DOHH2 (cell line): ENCODE measurements around the gene USP49.

Experiments used
- H3F3A ChIP-seq: fragments of 200-600 bp; sonication (generic), shearing (Covaris generic); 2 replicates; pipeline ENCODE4 v1.6.0; 2016; ENCODE audit warnings: antibody characterized with exemption, mild to moderate bottlenecking; ENCODE audit not compliant: control insufficient read depth, insufficient read depth
- H3K27ac ChIP-seq: fragments of 200-600 bp; sonication (generic); 2 replicates; pipeline ENCODE4 v1.5.1; 2014; ENCODE audit warnings: low read depth, mild to moderate bottlenecking, low read length, moderate library complexity
- H3K27me3 ChIP-seq: fragments of 200-600 bp; sonication (generic); 2 replicates; pipeline ENCODE4 v1.6.1; 2014; ENCODE audit warnings: mild to moderate bottlenecking, low read length, mixed read lengths; ENCODE audit not compliant: control insufficient read depth
- H3K36me3 ChIP-seq: fragments of 200-600 bp; sonication (generic); 2 replicates; pipeline ENCODE4 v1.6.1; 2014; ENCODE audit warnings: mild to moderate bottlenecking, low read length, moderate library complexity, mixed read lengths; ENCODE audit not compliant: control insufficient read depth
- H3K4me1 ChIP-seq: fragments of 200-600 bp; sonication (generic); 2 replicates; pipeline ENCODE4 v1.6.1; 2014; ENCODE audit warnings: mild to moderate bottlenecking, low read length, mixed read lengths; ENCODE audit not compliant: control insufficient read depth
- H3K4me2 ChIP-seq: fragments of 200-600 bp; sonication (generic); 2 replicates; pipeline ENCODE4 v1.6.0; 2014; ENCODE audit warnings: mild to moderate bottlenecking, low read length, moderate library complexity
- H3K4me3 ChIP-seq: fragments of 200-600 bp; sonication (generic); 2 replicates; pipeline ENCODE4 v1.5.1; 2014; ENCODE audit warnings: mild to moderate bottlenecking, low read length, mixed read lengths
- H3K79me2 ChIP-seq: fragments of 200-600 bp; sonication (generic); 2 replicates; pipeline ENCODE4 v1.6.1; 2014; ENCODE audit warnings: mild to moderate bottlenecking, low read length, mixed read lengths; ENCODE audit not compliant: control insufficient read depth
- H3K9me2 ChIP-seq: fragments of 200-600 bp; sonication (generic); replicated peaks from 2 replicates; pipeline ENCODE4 v1.6.1; 2014; ENCODE audit warnings: mild to moderate bottlenecking, low read length, mixed read lengths; ENCODE audit not compliant: control insufficient read depth
- H3K9me3 ChIP-seq: fragments of 200-600 bp; sonication (generic); 2 replicates; pipeline ENCODE4 v1.6.1; 2014; ENCODE audit warnings: antibody characterized with exemption, low read length, mixed read lengths; ENCODE audit not compliant: control insufficient read depth, insufficient read depth
- H4K20me1 ChIP-seq: fragments of 200-600 bp; sonication (generic); 2 replicates; pipeline ENCODE4 v1.6.0; 2014; ENCODE audit warnings: low read depth, mild to moderate bottlenecking, antibody characterized with exemption, low read length, moderate library complexity; ENCODE audit not compliant: control insufficient read depth, insufficient read depth
- EZH2phosphoT487 ChIP-seq: fragments of 200-600 bp; sonication (generic); IDR thresholded peaks from 2 replicates; pipeline ENCODE4 v1.6.1; 2017; ENCODE audit warnings: borderline replicate concordance, mild to moderate bottlenecking, antibody characterized with exemption, low read length, moderate library complexity, mixed read lengths
- TF ChIP-seq, protein P1 (sequence below): fragments of 200-600 bp; sonication (generic); IDR thresholded peaks from one replicate; pipeline ENCODE4 v1.5.1; 2014; ENCODE audit warnings: antibody characterized with exemption, mild to moderate bottlenecking, low read depth, low read length; ENCODE audit not compliant: poor library complexity, severe bottlenecking

USP49 gene

GRCh38 chr6:41896281-41896680, 1.1 kb upstream of the USP49 start:
- Histone ChIP-seq H3K27me3 (no peaks in the 10 kb centered on the region), H3K36me3 (peaks cover 10% of the 10 kb centered on the region), H3K79me2 (peaks cover 29% of the 10 kb centered on the region), H4K20me1 (no peaks in the 10 kb centered on the region), H3K4me2 (peak overlapping the region; percentile 99), H3K4me3 (peak overlapping the region; percentile 93), H3K9me2 (no peaks in the 10 kb centered on the region), H3K9me3 (no peaks in the 10 kb centered on the region), H3F3A (peaks cover 3% of the 10 kb centered on the region; the same call in 1 of the 2 replicates), H3K27ac (peak overlapping the region; percentile 83), H3K4me1 (peaks cover 31% of the 10 kb centered on the region)
- TF ChIP-seq EZH2phosphoT487: no peak
- TF ChIP-seq, protein P1, sequence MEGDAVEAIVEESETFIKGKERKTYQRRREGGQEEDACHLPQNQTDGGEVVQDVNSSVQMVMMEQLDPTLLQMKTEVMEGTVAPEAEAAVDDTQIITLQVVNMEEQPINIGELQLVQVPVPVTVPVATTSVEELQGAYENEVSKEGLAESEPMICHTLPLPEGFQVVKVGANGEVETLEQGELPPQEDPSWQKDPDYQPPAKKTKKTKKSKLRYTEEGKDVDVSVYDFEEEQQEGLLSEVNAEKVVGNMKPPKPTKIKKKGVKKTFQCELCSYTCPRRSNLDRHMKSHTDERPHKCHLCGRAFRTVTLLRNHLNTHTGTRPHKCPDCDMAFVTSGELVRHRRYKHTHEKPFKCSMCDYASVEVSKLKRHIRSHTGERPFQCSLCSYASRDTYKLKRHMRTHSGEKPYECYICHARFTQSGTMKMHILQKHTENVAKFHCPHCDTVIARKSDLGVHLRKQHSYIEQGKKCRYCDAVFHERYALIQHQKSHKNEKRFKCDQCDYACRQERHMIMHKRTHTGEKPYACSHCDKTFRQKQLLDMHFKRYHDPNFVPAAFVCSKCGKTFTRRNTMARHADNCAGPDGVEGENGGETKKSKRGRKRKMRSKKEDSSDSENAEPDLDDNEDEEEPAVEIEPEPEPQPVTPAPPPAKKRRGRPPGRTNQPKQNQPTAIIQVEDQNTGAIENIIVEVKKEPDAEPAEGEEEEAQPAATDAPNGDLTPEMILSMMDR: no peak

DNA sequence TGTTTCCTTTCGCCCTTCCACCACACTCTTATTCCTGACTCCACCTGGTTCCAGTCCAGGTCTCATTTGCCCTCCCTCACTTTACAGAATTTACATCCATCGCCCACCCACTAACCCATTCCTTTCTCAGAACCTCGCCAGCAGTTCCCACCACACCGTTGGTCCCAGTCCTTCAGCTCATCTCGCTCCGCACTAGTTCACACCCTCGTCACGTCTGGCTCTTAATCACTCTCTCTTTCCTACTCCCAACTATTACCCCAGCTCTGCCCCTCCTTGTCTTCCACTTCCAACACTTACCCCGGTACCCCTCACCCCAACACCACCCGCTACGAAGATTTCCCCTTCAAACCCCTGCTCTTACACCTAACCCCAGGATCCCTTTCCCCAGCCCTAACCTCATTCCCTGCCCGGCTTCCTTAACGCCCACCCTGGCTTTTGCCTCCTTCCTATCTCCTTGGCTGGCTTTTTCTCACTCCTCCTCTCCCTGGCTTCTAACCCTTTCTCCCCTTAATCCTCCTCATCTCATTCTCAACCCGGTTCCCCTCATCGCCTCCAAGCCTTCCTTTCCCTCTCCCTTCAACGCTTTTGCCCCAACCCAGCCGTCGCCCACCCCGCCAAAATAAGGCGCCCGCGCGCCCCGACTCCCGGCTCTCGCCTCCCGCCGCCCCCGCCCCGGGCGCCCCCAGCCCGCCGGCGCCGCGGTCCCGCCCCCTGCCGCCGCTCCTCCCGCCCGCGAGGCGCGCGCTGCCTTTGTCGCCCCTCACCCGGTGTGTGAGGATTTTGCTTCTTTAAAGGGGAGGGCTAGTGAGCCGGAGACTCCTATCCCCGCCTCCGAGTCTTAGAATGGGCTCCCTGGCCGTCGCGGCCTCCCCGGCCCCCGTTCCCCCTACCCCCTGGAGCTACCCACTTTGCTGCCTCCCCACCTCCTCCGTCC, 542 bp downstream of the USP49 start:
- Histone ChIP-seq H3K27me3 (no peaks in the 10 kb centered on the region), H3K4me2 (peak overlapping the region; percentile 99), H3K79me2 (peaks cover 34% of the 10 kb centered on the region), H3F3A (peaks cover 3% of the 10 kb centered on the region; the same call in 1 of the 2 replicates), H3K4me1 (peaks cover 31% of the 10 kb centered on the region), H4K20me1 (no peaks in the 10 kb centered on the region), H3K4me3 (peak overlapping the region; percentile 93), H3K9me2 (no peaks in the 10 kb centered on the region), H3K36me3 (no peaks in the 10 kb centered on the region), H3K9me3 (no peaks in the 10 kb centered on the region), H3K27ac (no peak overlapping the region)
- TF ChIP-seq, protein P1: no peak
- TF ChIP-seq EZH2phosphoT487: no peak

- TF ChIP-seq, protein P1: no peak
- TF ChIP-seq EZH2phosphoT487: no peak
- Histone ChIP-seq H3K27me3 (no peaks in the 10 kb centered on the region), H3K27ac (no peak overlapping the region), H3K9me2 (no peaks in the 10 kb centered on the region), H3K4me3 (no peak overlapping the region; the same call in 1 of the 2 replicates), H3K4me1 (peaks cover 31% of the 10 kb centered on the region), H3F3A (peaks cover 3% of the 10 kb centered on the region; the same call in 1 of the 2 replicates), H4K20me1 (no peaks in the 10 kb centered on the region), H3K9me3 (no peaks in the 10 kb centered on the region), H3K4me2 (peak overlapping the region; percentile 96), H3K79me2 (peaks cover 39% of the 10 kb centered on the region), H3K36me3 (peaks cover 3% of the 10 kb centered on the region; the same call in 1 of the 2 replicates)
Observed at GRCh38 chr6:41892921-41893564, 2.1 kb downstream of the USP49 start.
